ENCODE data around the gene SLC12A7. TPM values are rescaled to one million over a fixed set of nuclear protein-coding genes. Genes with fewer than 3 reads are reported as not detected.

Gene SLC12A7
- total and polyA plus RNA-seq, 2 of the 13 experiments (the other 11 are each of a cell fraction or from before 2014, with no cell fraction given), result 14.0 to 18.5 TPM

DNA sequence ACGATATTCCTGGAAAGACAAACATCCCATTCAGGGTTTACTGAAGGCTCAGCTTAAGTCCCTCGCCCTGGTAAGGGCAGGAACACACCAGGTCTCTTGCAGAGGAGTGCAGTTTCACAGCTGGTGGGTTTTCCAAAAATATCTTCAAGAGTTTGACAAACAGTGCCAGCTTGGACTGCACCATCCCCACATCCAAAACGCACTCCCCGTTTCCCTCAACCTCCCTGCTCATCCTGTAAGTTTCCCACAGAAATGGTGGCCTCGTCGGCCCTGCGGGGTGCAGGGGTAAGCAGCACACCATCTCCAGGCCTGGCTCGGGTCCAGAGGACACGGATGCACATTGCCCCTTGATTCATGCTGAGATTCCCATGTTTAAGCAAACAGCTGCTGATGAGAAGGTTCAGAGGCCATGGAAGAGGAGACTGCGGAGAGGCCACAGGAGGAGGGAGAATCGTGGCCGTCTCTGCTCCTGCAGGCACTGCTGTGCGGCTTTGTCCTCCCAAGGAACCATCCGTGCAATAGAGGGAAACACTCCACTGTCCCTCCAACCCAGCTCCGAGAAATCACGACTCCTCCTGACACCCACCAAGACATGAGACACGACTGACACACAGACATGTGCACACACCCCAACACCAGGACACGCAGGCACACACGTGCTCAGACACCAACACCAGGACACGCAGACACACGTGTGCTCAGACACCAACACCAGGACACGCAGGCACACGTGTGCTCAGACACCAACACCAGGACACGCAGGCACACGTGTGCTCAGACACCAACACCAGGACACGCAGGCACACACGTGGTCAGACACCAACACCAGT lies 24.0 kb upstream of the SLC12A7 start:
- Histone ChIP-seq H3K4me1 (ENCODE audit: insufficient read depth, low read length) (peaks cover 79% of the 10 kb centered on the region), H3K4me3 (replicated peaks in 1 of 3; ENCODE audit: insufficient read depth in 1 of 3, low read depth in 2 of 3, low read length in 3 of 3) (peak overlapping the region in 1 of 3 experiments; percentile 13; a peak in 1 of 6 replicates), H2AFZ (ENCODE audit: low read length) (no peak overlapping the region), H3K36me3 (replicated peaks in 1 of 2; ENCODE audit: control insufficient read depth in 1 of 2, insufficient read depth in 2 of 2, low read length in 2 of 2) (no peaks in the 10 kb centered on the region), H3K27ac (ENCODE audit: extremely low read length, insufficient read depth, low read length) (no peak overlapping the region), H3K9me3 (ENCODE audit: low read length) (no peaks in the 10 kb centered on the region), H3K9ac (ENCODE audit: insufficient read depth, low read depth, low read length) (no peak overlapping the region), H3K4me2 (ENCODE audit: low read depth, low read length) (peak overlapping the region; percentile 53), H3K79me2 (ENCODE audit: insufficient read depth, low read length) (no peaks in the 10 kb centered on the region), H3K27me3 (ENCODE audit: control insufficient read depth in 1 of 2, insufficient read depth in 2 of 2, low read length in 2 of 2) (peaks cover 0 to 37% of the 10 kb centered on the region in 2 experiments; a peak in 3 of 5 replicates), H4K20me1 (ENCODE audit: insufficient read depth, low read length) (no peaks in the 10 kb centered on the region)
- ATAC-seq (peak; percentile 5; the same call in 1 of the 3 replicates), DNase-seq (ENCODE audit: low spot score) (peak; percentile 62), FAIRE-seq (peak; percentile 26)
- WGBS (ENCODE audit: low lambda C conversion rate), result 20% methylated on average over 12 of the region's 27 CpGs
- intact Hi-C loops (cut with micrococcal nuclease; ENCODE audit: unreplicated experiment), result no loop called here
- POLR2A ChIA-PET, result interaction anchor here (0.7 to 7.8 kb wide), 2 partner anchors 28 to 37 kb away, joined by 3 to 200 read pairs; no protein-coding TSS in a partner anchor
- CTCF ChIA-PET (ENCODE audit: low intra/inter-chr PET ratio, low total read pairs), result no interaction called here
- BruUV-seq (replicated peaks), result no TSS peak
- in situ Hi-C loops (cut with HindIII; ENCODE audit: extremely low pct_ligation_motif_present, low pct_unique_long_range_greater_than_20kb), result no loop called here
- no peak for TF ChIP-seq ZSCAN30 (CRISPR knock-in tag; IDR thresholded peaks at IDR 0.05)
- TF ChIP-seq, protein P1, sequence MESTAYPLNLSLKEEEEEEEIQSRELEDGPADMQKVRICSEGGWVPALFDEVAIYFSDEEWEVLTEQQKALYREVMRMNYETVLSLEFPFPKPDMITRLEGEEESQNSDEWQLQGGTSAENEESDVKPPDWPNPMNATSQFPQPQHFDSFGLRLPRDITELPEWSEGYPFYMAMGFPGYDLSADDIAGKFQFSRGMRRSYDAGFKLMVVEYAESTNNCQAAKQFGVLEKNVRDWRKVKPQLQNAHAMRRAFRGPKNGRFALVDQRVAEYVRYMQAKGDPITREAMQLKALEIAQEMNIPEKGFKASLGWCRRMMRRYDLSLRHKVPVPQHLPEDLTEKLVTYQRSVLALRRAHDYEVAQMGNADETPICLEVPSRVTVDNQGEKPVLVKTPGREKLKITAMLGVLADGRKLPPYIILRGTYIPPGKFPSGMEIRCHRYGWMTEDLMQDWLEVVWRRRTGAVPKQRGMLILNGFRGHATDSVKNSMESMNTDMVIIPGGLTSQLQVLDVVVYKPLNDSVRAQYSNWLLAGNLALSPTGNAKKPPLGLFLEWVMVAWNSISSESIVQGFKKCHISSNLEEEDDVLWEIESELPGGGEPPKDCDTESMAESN (CRISPR knock-in tag; conservative IDR thresholded peaks at IDR 0.05), result no peak
- TF ChIP-seq ZNF484 (CRISPR knock-in tag; IDR thresholded peaks at IDR 0.05; ENCODE audit: borderline replicate concordance, low read depth), result no peak
- peak; percentile 29; the same call in 1 of the 2 replicates for TF ChIP-seq HHEX (CRISPR knock-in tag; IDR thresholded peaks at IDR 0.05)
- no peak for TF ChIP-seq ZNF432 (CRISPR knock-in tag; IDR thresholded peaks at IDR 0.05; ENCODE audit: borderline replicate concordance)
- TF ChIP-seq, protein P2, sequence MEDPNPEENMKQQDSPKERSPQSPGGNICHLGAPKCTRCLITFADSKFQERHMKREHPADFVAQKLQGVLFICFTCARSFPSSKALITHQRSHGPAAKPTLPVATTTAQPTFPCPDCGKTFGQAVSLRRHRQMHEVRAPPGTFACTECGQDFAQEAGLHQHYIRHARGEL (CRISPR knock-in tag; IDR thresholded peaks at IDR 0.05), result no peak
- TF ChIP-seq KAT2B (IDR thresholded peaks at IDR 0.05; ENCODE audit: borderline replicate concordance, low read depth, low read length), result no peak
- no peak for TF ChIP-seq ZNF138 (CRISPR knock-in tag; IDR thresholded peaks at IDR 0.05; ENCODE audit: low read depth)
- TF ChIP-seq EP300 (IDR thresholded peaks at IDR 0.05; ENCODE audit: low read depth in 2 of 2, low read length in 2 of 2), result no peak
- no peak for TF ChIP-seq EP300 (CRISPR knock-in tag; IDR thresholded peaks at IDR 0.05; ENCODE audit: borderline replicate concordance)
- TF ChIP-seq ZNF777 (CRISPR knock-in tag; IDR thresholded peaks at IDR 0.05), result no peak
- TF ChIP-seq PHF8 (CRISPR knock-in tag; IDR thresholded peaks at IDR 0.05), result no peak
- TF ChIP-seq JDP2 (CRISPR knock-in tag; IDR thresholded peaks at IDR 0.05; ENCODE audit: borderline replicate concordance), result no peak
- no peak for TF ChIP-seq ZNF367 (CRISPR knock-in tag; IDR thresholded peaks at IDR 0.05; ENCODE audit: borderline replicate concordance)
- TF ChIP-seq NFIB (CRISPR knock-in tag; IDR thresholded peaks at IDR 0.05; ENCODE audit: borderline replicate concordance), result no peak
- no peak for TF ChIP-seq GPN1 (CRISPR knock-in tag; IDR thresholded peaks at IDR 0.05; ENCODE audit: borderline replicate concordance)
- TF ChIP-seq KDM5A (IDR thresholded peaks at IDR 0.05; ENCODE audit: borderline replicate concordance, low read length), result no peak
- TF ChIP-seq HNRNPK (IDR thresholded peaks at IDR 0.05; ENCODE audit: low read depth, low read length, poor library complexity, severe bottlenecking), result no peak
